RWPE2 (cell line): ENCODE data around the gene BEGAIN.
"Not testable (repeated sequence)": the region's sequence is repeated elsewhere in the genome, so short reads cannot be mapped to it uniquely, and the experiment has no call there.

Source experiments
- ATAC-seq: fragments of 200-7000 bp; cut with Tn5 transposase; 3 replicates; pipeline ENCODE4 v1.9.1; 2021; ENCODE audit warnings: low read depth
- DNase-seq: peaks from one replicate; pipeline ENCODE4 v3.0.0-alpha.2; 2020; ENCODE audit warnings: low spot score
- H3K27ac ChIP-seq: fragments of 450-650 bp; 2 replicates; pipeline ENCODE4 v1.5.1; 2017; ENCODE audit warnings: mild to moderate bottlenecking; ENCODE audit not compliant: poor library complexity, severe bottlenecking
- H3K27me3 ChIP-seq: fragments of 250-450 bp; sonication (Bioruptor Pico); 2 replicates; pipeline ENCODE4 v1.5.1; 2021; ENCODE audit warnings: mild to moderate bottlenecking, moderate library complexity; ENCODE audit not compliant: insufficient read depth, poor library complexity, severe bottlenecking
- H3K36me3 ChIP-seq: fragments of 250-450 bp; sonication (Bioruptor Pico); 2 replicates; pipeline ENCODE4 v1.5.1; 2020; ENCODE audit warnings: low read depth, mild to moderate bottlenecking, moderate library complexity
- H3K4me1 ChIP-seq: fragments of 250-450 bp; sonication (Bioruptor Pico); 2 replicates; pipeline ENCODE4 v1.5.1; 2021; ENCODE audit warnings: mild to moderate bottlenecking, moderate library complexity; ENCODE audit not compliant: insufficient read depth, poor library complexity, severe bottlenecking
- H3K4me3 ChIP-seq: fragments of 250-450 bp; sonication (Bioruptor Pico); 2 replicates; pipeline ENCODE4 v1.5.1; 2021; ENCODE audit warnings: mild to moderate bottlenecking, moderate library complexity; ENCODE audit not compliant: severe bottlenecking
- H3K9me3 ChIP-seq: fragments of 250-450 bp; sonication (Bioruptor Pico); 2 replicates; pipeline ENCODE4 v1.5.1; 2021; ENCODE audit warnings: mild to moderate bottlenecking, moderate library complexity; ENCODE audit not compliant: severe bottlenecking
- CTCF ChIP-seq: fragments of 450-650 bp; IDR thresholded peaks from one replicate; pipeline ENCODE4 v1.5.1; 2017; ENCODE audit warnings: mild to moderate bottlenecking, moderate library complexity; ENCODE audit not compliant: poor library complexity, severe bottlenecking

BEGAIN gene

GRCh38 chr14:100523843-100524169, 63.4 kb downstream of the BEGAIN start:
- no peak overlapping the region for H3K27ac ChIP-seq
- no peaks in the 10 kb centered on the region for H3K27me3 ChIP-seq
- DNase-seq (no peak), ATAC-seq (no peak)
- no peak for TF ChIP-seq CTCF
- H3K36me3 ChIP-seq: no peaks in the 10 kb centered on the region
- no peaks in the 10 kb centered on the region for H3K9me3 ChIP-seq
- no peaks in the 10 kb centered on the region for H3K4me1 ChIP-seq
- H3K4me3 ChIP-seq: no peak overlapping the region

- Histone ChIP-seq H3K4me3 (no peak overlapping the region), H3K4me1 (no peaks in the 10 kb centered on the region), H3K36me3 (no peaks in the 10 kb centered on the region), H3K27me3 (no peaks in the 10 kb centered on the region), H3K9me3 (no peaks in the 10 kb centered on the region), H3K27ac (no peak overlapping the region)
- DNase-seq: peak; percentile 50
- no peak for TF ChIP-seq CTCF
- no peak for ATAC-seq
Observed at GRCh38 chr14:100523131-100523842, 63.9 kb downstream of the BEGAIN start.

- no peaks in the 10 kb centered on the region for H3K27me3 ChIP-seq
- TF ChIP-seq CTCF: no peak
- DNase-seq: no peak
- no peaks in the 10 kb centered on the region for H3K9me3 ChIP-seq
- no peak overlapping the region for H3K27ac ChIP-seq
- H3K36me3 ChIP-seq: no peaks in the 10 kb centered on the region
- no peak for ATAC-seq
- H3K4me1 ChIP-seq: no peaks in the 10 kb centered on the region
- no peak overlapping the region for H3K4me3 ChIP-seq
Observed at GRCh38 chr14:100522616-100523099, 64.6 kb downstream of the BEGAIN start.

- H3K4me3 ChIP-seq, H3K27me3 ChIP-seq, DNase-seq, H3K36me3 ChIP-seq, ATAC-seq, H3K27ac ChIP-seq, H3K4me1 ChIP-seq, H3K9me3 ChIP-seq: not testable (repeated sequence)
Observed at GRCh38 chr14:100506053-100506452, 81.2 kb downstream of the BEGAIN start.

GRCh38 chr14:100504372-100505078, 82.7 kb downstream of the BEGAIN start:
- Histone ChIP-seq H3K27ac (no peak overlapping the region), H3K4me1 (no peaks in the 10 kb centered on the region), H3K9me3 (no peaks in the 10 kb centered on the region), H3K27me3 (no peaks in the 10 kb centered on the region), H3K4me3 (no peak overlapping the region), H3K36me3 (no peaks in the 10 kb centered on the region)
- ATAC-seq (peak; percentile 55; the same call in 1 of the 3 replicates), DNase-seq (no peak)
- no peak for TF ChIP-seq CTCF
